ENCODE results near the gene TESMIN.

TESMIN gene

DNA sequence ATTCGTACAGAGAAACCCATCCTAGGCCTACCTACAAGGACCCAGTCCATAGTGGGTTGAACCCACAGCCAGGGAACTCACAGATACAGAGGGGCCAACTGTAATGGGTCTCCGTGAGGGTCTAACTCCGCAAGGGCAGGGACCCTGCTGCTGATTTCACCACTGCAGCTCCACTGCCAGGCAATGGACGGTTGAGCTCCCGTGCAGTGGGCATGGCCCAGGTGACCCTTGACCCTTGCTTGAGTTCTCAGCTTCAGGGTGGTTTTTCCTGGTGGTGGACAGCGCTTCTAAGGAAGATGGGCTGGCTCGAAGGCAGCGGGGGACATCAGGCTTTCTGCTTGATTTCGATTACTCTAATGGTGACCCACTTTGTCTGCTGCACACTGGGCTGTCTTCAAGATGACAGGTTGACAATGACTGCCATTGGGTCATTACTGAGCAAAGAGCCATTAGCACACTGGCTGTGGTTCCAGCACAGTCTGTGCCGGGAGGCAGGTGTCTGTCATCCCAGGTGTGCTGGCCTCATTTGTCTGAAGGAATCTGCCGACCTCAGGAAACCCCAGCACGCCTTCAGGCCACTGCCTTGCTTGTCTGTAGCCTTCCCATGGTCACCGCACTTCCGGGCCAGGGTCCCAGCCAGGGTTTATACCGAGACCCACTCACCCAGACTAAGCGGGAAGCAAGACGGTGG lies 70.6 kb downstream of the TESMIN start:
- DNase-seq, result no peak

DNA sequence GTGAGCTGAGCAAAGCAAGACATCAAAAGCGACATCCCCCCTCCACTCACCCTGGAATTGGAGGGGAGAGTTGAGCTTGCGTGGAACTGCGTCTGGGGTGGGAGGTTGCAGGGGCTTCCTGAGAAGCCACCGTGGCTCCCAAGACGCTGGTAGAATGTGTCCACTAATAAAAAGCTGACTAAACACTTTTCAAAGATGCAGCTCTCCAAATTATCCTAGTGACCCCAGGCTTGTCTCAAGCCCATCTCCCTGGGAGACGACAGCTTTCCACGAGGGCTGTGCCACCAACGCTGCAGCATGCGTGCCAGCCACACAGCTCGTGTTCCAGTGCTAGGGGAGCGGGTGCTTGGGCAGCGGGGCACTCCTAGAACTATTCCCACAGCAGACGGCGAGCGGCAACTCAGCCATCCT lies 73.3 kb downstream of the TESMIN start:
- DNase-seq, result no peak

DNA sequence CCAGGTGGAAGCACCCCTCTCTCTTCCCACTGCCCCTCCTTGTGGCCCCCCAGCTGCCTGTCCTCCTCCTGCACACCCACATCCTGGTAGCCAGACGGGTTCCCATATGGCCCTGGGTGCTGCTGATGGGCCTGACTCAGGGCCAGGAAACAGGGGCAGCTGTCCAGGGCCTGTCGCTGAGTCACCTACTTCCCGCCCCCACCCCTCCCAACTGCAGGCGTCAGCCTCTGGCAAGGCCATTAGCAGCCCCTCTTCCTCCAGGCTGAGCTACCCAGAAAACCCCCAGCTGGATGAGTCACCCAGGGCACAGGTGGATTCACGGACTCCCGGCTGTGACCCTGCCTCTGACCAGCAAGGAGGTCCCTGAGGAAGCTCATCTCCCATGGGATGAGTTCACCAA lies 73.9 kb downstream of the TESMIN start:
- no peak for DNase-seq

DNA sequence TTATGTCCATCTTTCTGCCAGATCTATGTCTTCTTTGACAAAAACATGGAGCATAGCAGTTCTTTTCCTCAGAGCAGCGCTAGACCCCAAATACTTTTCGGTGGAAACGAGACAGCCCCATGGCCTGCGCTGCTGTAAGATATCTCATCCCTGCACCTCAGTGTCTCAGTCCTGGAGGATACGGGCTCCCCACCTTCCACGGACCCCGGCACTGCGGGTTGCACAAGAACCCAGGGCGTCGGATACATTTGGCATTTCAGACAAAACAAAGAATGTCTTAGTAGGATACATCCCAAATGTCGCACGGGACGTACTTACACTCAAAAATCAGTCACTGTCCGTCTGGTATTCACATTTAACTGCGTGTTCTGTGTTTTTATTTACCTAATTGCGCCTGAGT lies 76.9 kb downstream of the TESMIN start:
- DNase-seq, result no peak

DNA sequence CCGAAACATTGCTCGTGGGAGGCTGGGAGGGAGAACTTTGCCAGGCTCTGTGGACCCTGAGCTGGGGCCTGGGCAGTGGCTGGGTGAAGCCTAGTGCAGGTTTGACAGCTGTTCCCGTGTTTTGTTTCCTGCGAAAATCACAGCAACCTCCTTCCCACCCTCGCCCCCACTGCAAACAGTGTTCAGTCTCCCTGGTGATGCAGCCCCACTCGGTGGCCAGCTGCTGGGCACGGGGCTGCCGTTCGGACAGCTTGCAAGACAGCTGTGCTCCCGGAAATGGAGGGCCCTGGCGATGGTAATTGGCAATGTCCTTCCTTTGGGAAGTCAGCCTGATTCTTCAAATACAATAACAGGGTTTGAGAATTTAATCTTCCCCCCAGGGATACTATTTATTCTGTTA lies 77.3 kb downstream of the TESMIN start:
- DNase-seq, result no peak

DNA sequence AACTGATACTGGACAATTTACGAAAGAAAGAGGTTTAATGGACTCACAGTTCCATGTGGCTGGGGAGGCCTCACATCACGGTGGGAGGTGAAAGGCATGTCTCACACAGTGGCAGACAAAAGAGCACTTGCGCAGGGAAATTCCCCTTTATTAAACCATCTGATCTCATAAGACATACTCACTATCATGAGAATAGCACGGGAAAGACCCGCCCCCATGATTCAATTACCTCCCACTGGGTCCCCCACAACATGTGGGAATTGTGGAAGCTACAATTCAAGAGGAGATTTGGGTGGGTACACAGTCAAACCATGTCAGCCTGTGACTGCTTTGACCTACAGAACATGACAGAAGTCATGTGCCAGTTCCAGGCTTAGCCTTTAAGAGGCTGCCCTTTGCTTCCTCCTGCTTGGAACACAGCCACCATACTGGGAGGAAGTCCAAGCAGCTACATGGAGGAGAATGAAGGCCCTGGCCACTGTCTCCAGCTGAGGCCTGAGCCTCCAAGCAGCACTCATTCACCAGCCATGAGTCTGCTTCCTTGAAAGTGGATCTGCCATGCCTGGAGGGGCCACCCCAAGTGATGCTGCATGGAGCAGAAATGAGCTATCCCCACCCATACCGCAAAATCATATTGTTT lies 77.9 kb downstream of the TESMIN start:
- DNase-seq, result no peak

GRCh38 chr11:68670208-68670992 lies 80.9 kb downstream of the TESMIN start:
- DNase-seq, result no peak

GRCh38 chr11:68669301-68670090 lies 81.8 kb downstream of the TESMIN start:
- DNase-seq, result no peak

GRCh38 chr11:68667511-68668500 lies 83.5 kb downstream of the TESMIN start:
- no peak for DNase-seq

GRCh38 chr11:68666849-68667248 lies 84.5 kb downstream of the TESMIN start:
- no peak for DNase-seq

DNA sequence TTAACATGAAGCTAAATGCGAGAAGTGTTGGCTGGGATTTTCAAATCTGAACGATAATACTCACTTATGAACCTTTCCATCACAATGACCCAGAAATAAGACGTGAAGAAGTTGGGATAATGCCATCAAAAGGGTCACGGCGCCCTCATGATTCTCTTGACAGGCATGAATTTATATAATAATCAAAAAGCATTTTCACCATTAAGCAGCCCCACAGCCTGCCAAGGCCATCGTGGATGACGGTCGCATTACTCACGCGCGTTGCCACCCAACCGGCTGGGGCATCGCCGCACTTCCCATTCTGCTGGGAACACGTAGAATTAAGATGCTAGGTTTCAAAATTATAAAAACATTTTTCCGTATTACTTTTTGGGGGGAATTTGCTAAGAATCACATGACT lies 85.9 kb downstream of the TESMIN start:
- DNase-seq, result no peak

GRCh38 chr11:68664906-68665305 lies 86.4 kb downstream of the TESMIN start:
- no peak for DNase-seq

DNA sequence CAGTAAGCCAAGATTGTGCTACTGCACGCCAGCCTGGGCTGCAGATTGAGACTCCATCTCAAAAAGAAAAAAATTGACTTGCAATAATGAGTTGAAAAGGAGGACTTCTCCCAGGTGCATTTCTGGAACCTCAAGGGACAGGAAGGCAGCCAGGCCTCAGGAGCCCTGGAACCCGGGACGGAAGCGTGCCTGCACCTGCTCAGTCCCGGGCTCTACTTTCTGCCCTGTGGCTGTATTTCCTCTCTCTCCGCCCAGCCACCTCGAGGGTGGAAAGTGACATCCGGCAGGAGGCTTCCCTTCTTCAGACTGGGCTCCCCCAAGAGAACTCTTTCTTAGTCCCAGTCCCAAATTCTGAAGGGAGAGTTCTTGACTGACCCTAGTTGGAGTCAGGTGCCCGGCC lies 87.2 kb downstream of the TESMIN start:
- DNase-seq, result no peak

GRCh38 chr11:68663482-68664010 lies 87.8 kb downstream of the TESMIN start:
- no peak for DNase-seq

DNA sequence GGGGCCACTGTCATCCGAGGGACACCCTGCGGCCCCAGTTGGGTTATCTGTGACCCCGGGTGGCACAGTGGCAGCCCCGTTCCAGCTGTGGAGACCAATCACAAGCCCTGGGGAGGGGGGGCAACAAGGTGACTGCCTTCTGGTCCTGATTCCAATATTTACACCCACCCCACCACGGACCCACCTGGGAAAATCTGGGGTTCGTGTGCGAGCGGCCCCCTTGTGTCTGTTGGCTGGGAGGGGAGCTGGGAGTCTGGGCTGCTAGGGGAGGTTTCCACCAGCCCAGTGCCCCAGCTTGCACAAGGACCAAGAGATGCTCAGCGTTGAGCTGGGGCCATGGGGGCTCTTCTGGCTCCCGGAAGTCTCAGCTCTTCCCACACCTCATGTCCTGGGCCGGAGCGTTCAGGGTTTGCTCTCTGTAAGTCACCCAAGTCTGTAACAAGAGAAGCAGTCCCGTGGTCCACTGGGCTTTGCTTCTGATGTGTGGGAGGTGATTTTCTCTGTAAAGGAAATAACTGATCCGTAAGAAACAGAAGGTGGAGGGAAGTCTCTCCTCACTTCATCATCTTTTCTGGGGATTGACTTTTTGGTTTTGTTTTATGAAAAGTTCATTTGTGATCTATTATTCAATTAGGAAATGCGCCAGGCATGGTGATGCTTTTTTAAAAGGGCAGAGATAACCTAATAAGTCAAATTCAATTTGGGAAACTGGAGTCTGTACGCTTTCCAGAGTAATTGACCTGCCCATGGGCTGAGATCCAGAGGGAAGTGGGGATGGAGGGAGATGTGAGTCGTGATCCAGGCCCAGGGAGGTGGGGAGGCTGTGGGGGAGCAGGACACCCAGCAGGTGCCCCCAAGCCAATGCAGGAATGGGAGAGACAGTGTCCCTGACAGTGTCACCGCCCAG lies 89.4 kb downstream of the TESMIN start:
- no peak for DNase-seq

DNA sequence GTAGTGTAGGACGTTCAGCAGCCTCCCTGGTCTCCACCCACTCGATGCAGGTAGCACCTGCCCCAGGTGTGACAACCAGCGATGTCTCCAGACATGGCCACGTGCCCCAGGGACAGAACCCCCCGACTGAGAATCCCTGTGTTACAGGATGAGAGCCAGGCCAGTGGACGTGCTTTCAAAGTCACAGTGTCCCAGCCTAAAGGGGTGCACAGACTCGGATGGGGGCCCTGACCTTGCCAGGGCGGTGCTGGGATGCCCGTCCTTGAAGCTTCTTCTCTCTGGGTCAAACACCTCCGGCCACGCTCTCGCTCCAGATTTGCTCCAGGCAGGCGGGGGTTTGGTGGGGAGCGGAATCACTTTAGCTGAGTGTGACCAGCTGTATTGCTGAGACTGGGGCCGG lies 90.3 kb downstream of the TESMIN start:
- no peak for DNase-seq

GRCh38 chr11:68660066-68660810 lies 91.1 kb downstream of the TESMIN start:
- no peak for DNase-seq

- DNase-seq, result no peak
Measured at GRCh38 chr11:68659158-68659921, 92.0 kb downstream of the TESMIN start.

DNA sequence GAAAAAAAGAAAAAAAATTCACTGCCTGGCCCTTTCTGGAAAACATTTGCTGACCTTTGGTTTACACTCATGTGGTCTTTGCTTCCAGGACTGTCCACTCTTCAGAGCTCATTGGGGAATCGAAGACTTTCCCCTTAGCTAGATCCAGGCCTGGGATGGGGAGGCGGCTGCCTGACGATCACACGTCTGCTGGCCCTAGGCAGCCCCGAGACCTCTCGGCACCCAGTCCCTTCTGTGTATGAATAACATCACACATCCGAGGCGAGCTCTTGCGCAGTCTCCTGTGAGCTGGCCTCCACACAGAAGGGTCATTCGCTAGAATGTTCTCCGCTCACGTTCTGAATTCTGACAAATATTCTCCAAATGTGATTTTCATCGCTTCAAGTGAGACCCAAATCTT lies 92.7 kb downstream of the TESMIN start:
- no peak for DNase-seq
